Common myeloid progenitor, CD34-positive (primary cell): ENCODE data around the gene SP110.

Experiments used
- CTCF ChIA-PET: fragments of 350-600 bp; sonication (Branson Sonifier 250); formaldehyde crosslinking; loops from one replicate; lab custom pipeline; 2021; ENCODE audit warnings: antibody characterized with exemption; lab: Charles Lee
- POLR2A ChIA-PET: fragments of 350-600 bp; sonication (Branson Sonifier 250); formaldehyde crosslinking; loops from one replicate; lab custom pipeline; 2021; ENCODE audit warnings: antibody characterized with exemption; lab: Charles Lee
- DNase-seq, 3 donors: peaks; one replicate each; pipeline versions ENCODE4 v3.0.0 to v3.0.0-alpha.2; 2013
- H3K27ac ChIP-seq, 2 experiments: 1 replicate in 1 of 2; 2 replicates in 1 of 2; pipeline ENCODE4 v1.7.0; 2013; ENCODE audit warnings: inconsistent platforms in 2 of 2, low read length in 2 of 2, mild to moderate bottlenecking in 2 of 2, low read depth in 1 of 2, moderate library complexity in 1 of 2; ENCODE audit not compliant: severe bottlenecking in 2 of 2, insufficient read depth in 1 of 2, poor library complexity in 1 of 2
- H3K27me3 ChIP-seq, 5 experiments: replicated peaks in 2 of 5; 1 replicate in 3 of 5; 2 replicates in 2 of 5; pipeline versions ENCODE4 v1.6.1 to v1.7.0; 2013; ENCODE audit warnings: low read length in 4 of 5, mild to moderate bottlenecking in 2 of 5, moderate library complexity in 2 of 5, inconsistent platforms in 1 of 5; ENCODE audit not compliant: insufficient read depth in 5 of 5, control insufficient read depth in 4 of 5
- H3K36me3 ChIP-seq, 4 experiments: 1 replicate in 2 of 4; 2 replicates in 2 of 4; pipeline versions ENCODE4 v1.6.1 to v1.7.0; 2013; ENCODE audit warnings: low read length in 3 of 4, control low read depth in 1 of 4, mild to moderate bottlenecking in 1 of 4; ENCODE audit not compliant: control insufficient read depth in 4 of 4, insufficient read depth in 4 of 4
- H3K4me1 ChIP-seq, 4 experiments: 1 replicate in 3 of 4; 2 replicates in 1 of 4; pipeline versions ENCODE4 v1.6.1 to v1.7.1; 2013; ENCODE audit warnings: low read length in 3 of 4, mild to moderate bottlenecking in 3 of 4, control low read depth in 1 of 4, inconsistent platforms in 1 of 4, moderate library complexity in 1 of 4; ENCODE audit not compliant: control insufficient read depth in 4 of 4, insufficient read depth in 4 of 4; ENCODE audit errors: control extremely low read depth in 1 of 4
- H3K4me3 ChIP-seq, 7 experiments: 1 replicate in 4 of 7; 2 replicates in 3 of 7; pipeline versions ENCODE4 v1.5.1 to v1.7.0; 2013; ENCODE audit warnings: mild to moderate bottlenecking in 7 of 7, low read length in 6 of 7, moderate library complexity in 6 of 7, inconsistent platforms in 2 of 7, low read depth in 2 of 7, control low read depth in 1 of 7; ENCODE audit not compliant: insufficient read depth in 4 of 7, control insufficient read depth in 1 of 7; ENCODE audit errors: extremely low read depth in 1 of 7
- H3K9me3 ChIP-seq, 5 experiments: 1 replicate in 4 of 5; 2 replicates in 1 of 5; pipeline versions ENCODE4 v1.6.1 to v1.7.1; 2013; ENCODE audit warnings: low read length in 4 of 5, mild to moderate bottlenecking in 2 of 5, inconsistent platforms in 1 of 5, low read depth in 1 of 5, moderate library complexity in 1 of 5; ENCODE audit not compliant: control insufficient read depth in 4 of 5, insufficient read depth in 2 of 5; ENCODE audit errors: control extremely low read depth in 1 of 5
- WGBS: methylation state at CpG from one replicate; pipeline ENCODE4 v1.1.5; 2013; ENCODE audit not compliant: insufficient coverage; 5-methylcytosine and 5-hydroxymethylcytosine counted together

SP110 gene

GRCh38 chr2:230234122-230234722 is 14.4 kb upstream of the SP110 start:
- Histone ChIP-seq H3K9me3 (peaks cover 0 to 14% (median 6%) of the 10 kb centered on the region in 5 experiments), H3K27ac (no peak overlapping the region), H3K36me3 (no peaks in the 10 kb centered on the region), H3K27me3 (no peaks in the 10 kb centered on the region), H3K4me1 (peaks cover 0 to 5% (median 0%) of the 10 kb centered on the region in 4 experiments), H3K4me3 (no peak overlapping the region)
- DNase-seq = no peak
- WGBS = no CpG with 5 or more reads among the region's 3 CpGs
- POLR2A ChIA-PET = no interaction called here
- CTCF ChIA-PET = no interaction called here

GRCh38 chr2:230231251-230231650 is 11.5 kb upstream of the SP110 start:
- POLR2A ChIA-PET = no interaction called here
- H3K4me1 ChIP-seq = peaks cover 0 to 5% (median 0%) of the 10 kb centered on the region in 4 experiments
- 0% methylated on average over 1 of the region's 3 CpGs for WGBS

GRCh38 chr2:230230496-230231200 is 10.9 kb upstream of the SP110 start:
- Histone ChIP-seq H3K36me3 (no peaks in the 10 kb centered on the region), H3K9me3 (peaks cover 0 to 14% (median 6%) of the 10 kb centered on the region in 5 experiments), H3K27ac (no peak overlapping the region), H3K4me3 (no peak overlapping the region), H3K27me3 (no peaks in the 10 kb centered on the region), H3K4me1 (peaks cover 0 to 5% (median 0%) of the 10 kb centered on the region in 4 experiments)
- CTCF ChIA-PET = no interaction called here
- POLR2A ChIA-PET = no interaction called here
- no peak for DNase-seq
- no CpG with 5 or more reads among the region's 2 CpGs for WGBS

More at GRCh38 chr2:230231251-230231650, 11.5 kb upstream of the SP110 start:
- no peak overlapping the region for H3K4me3 ChIP-seq
- no peaks in the 10 kb centered on the region for H3K27me3 ChIP-seq
- H3K9me3 ChIP-seq = peaks cover 0 to 14% (median 6%) of the 10 kb centered on the region in 5 experiments
- peak in 2 of 3 donors; percentile 7 to 29 for DNase-seq
- no peaks in the 10 kb centered on the region for H3K36me3 ChIP-seq
- CTCF ChIA-PET = no interaction called here
- no peak overlapping the region for H3K27ac ChIP-seq

- H3K4me3 ChIP-seq = no peak overlapping the region
- ChIA-PET CTCF (no interaction called here), POLR2A (no interaction called here)
- DNase-seq = no peak
- peaks cover 0 to 14% (median 6%) of the 10 kb centered on the region in 5 experiments for H3K9me3 ChIP-seq
- H3K4me1 ChIP-seq = peaks cover 0 to 5% (median 0%) of the 10 kb centered on the region in 4 experiments
- 93% methylated on average over 2 of the region's 3 CpGs for WGBS
- H3K27me3 ChIP-seq = no peaks in the 10 kb centered on the region
- H3K36me3 ChIP-seq = no peaks in the 10 kb centered on the region
- H3K27ac ChIP-seq = no peak overlapping the region
These were observed 10.3 kb upstream of the SP110 start for GRCh38 chr2:230230087-230230486.

- no peak overlapping the region for H3K4me3 ChIP-seq
- no peaks in the 10 kb centered on the region for H3K27me3 ChIP-seq
- peaks cover 0 to 5% (median 0%) of the 10 kb centered on the region in 4 experiments for H3K4me1 ChIP-seq
- POLR2A ChIA-PET = no interaction called here
- CTCF ChIA-PET = no interaction called here
- no peak overlapping the region for H3K27ac ChIP-seq
- H3K9me3 ChIP-seq = peaks cover 0 to 12% (median 6%) of the 10 kb centered on the region in 5 experiments
- no peaks in the 10 kb centered on the region for H3K36me3 ChIP-seq
- WGBS = 88% methylated on average over 1 of the region's 3 CpGs
- no peak for DNase-seq
These were observed 7.4 kb upstream of the SP110 start for GRCh38 chr2:230227216-230227615.

- no peaks in the 10 kb centered on the region for H3K36me3 ChIP-seq
- WGBS = 92% methylated on average over 3 of the region's 4 CpGs
- peaks cover 0 to 11% (median 3%) of the 10 kb centered on the region in 5 experiments for H3K9me3 ChIP-seq
- peak in 2 of 3 donors; percentile 27 to 43 for DNase-seq
- no peak overlapping the region for H3K27ac ChIP-seq
- ChIA-PET CTCF (interaction anchor here (1.1 kb wide), 1 partner anchor 9 kb away, joined by 3 read pairs; no protein-coding TSS in a partner anchor), POLR2A (no interaction called here)
- no peaks in the 10 kb centered on the region for H3K27me3 ChIP-seq
- H3K4me1 ChIP-seq = peaks cover 0 to 5% (median 0%) of the 10 kb centered on the region in 4 experiments
- H3K4me3 ChIP-seq = no peak overlapping the region
These were observed 6.3 kb upstream of the SP110 start for GRCh38 chr2:230226051-230226551.

GRCh38 chr2:230225486-230225885 is 5.7 kb upstream of the SP110 start, which contains the start of gene SP140:
TSS of gene SP140 (plus strand) at chr2:230225736. CDS start at chr2:230225845, 109 bp downstream.
- ChIA-PET POLR2A (no interaction called here), CTCF (interaction anchor here (1.1 kb wide), 1 partner anchor 8 kb away, joined by 3 read pairs; no protein-coding TSS in a partner anchor)
- Histone ChIP-seq H3K27ac (peak within 1 kb of the TSS in 1 of 2 experiments; percentile 10), H3K9me3 (peaks cover 0 to 6% (median 0%) of the 10 kb centered on the region in 5 experiments), H3K27me3 (no peaks in the 10 kb centered on the region), H3K36me3 (no peaks in the 10 kb centered on the region), H3K4me3 (no peak within 1 kb of the TSS), H3K4me1 (peaks cover under 1 to 6% (median under 1%) of the 10 kb centered on the region in 4 experiments)
- peak; percentile 11 to 40 (median 12) for DNase-seq
- 97% methylated on average over 3 of the region's 8 CpGs for WGBS
